ENCODE results near the gene LRP1B. TPM values are rescaled to one million over a fixed set of nuclear protein-coding genes. Genes with fewer than 3 reads are reported as not detected.

Gene LRP1B
- total and polyA plus RNA-seq, 7 experiments from 2014 or later = 0.10 TPM; not detected in 6

DNA sequence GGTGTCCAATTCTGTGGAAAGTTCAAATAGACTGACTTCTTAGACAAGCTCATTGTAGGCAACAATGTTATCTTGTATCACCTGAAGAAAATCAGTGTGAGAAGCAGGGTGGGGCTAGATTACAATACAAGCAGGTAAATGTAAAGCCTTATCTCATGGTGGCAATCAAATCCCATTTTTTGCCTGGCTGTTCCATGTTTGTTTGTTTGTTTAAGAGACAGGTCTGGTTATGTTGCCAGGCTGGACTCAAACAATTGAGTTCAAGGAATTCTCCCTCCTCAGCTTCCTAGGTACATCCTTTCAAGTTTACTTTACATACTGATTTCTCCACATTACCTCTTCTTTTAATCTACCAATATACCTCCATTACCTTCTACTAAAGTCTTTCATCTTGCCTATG lies 464.6 kb downstream of the LRP1B start:
- Mint-ChIP-seq H3K27me3 (no peaks in the 10 kb centered on the region), H3K4me1 (no peaks in the 10 kb centered on the region), H3K36me3 (no peaks in the 10 kb centered on the region), H3K9me3 (peaks cover 2 to 29% (median 9%) of the 10 kb centered on the region in 11 donors), H3K27ac (no peak overlapping the region), H3K4me3 (no peak overlapping the region)
- Histone ChIP-seq H3K27me3 (ENCODE audit: control insufficient read depth in 2 of 2, insufficient read depth in 2 of 2, low read length in 2 of 2) (no peaks in the 10 kb centered on the region), H3K4me1 (ENCODE audit: control insufficient read depth in 2 of 2, insufficient read depth in 2 of 2, low read length in 2 of 2) (no peaks in the 10 kb centered on the region), H3K9me3 (ENCODE audit: control insufficient read depth in 2 of 3, low read length in 3 of 3) (peaks cover 0 to 5% (median 0%) of the 10 kb centered on the region in 3 experiments), H3K27ac (ENCODE audit: low read depth, low read length) (no peak overlapping the region), H3K36me3 (ENCODE audit: control insufficient read depth in 2 of 3, insufficient read depth in 3 of 3, low read length in 3 of 3) (no peaks in the 10 kb centered on the region), H3K4me3 (ENCODE audit: low read length) (no peak overlapping the region)
- ATAC-seq (no peak), DNase-seq (no peak)
- ChIA-PET CTCF (interaction anchor here (0.6 kb wide), 1 partner anchor 18 kb away, joined by 3 read pairs; no protein-coding TSS in a partner anchor), POLR2A (no interaction called here)
- intact Hi-C loops (cut with micrococcal nuclease) = no loop called here

- intact Hi-C loops (cut with micrococcal nuclease) = no loop called here
- CTCF ChIA-PET = no interaction called here
- POLR2A ChIA-PET = no interaction called here
These were observed 470.6 kb downstream of the LRP1B start for GRCh38 chr2:141660232-141660631.

GRCh38 chr2:141654311-141654710 lies 476.5 kb downstream of the LRP1B start:
- no peak for ATAC-seq
- Histone ChIP-seq H3K27ac (ENCODE audit: low read depth, low read length) (no peak overlapping the region), H3K4me3 (ENCODE audit: low read length) (no peak overlapping the region), H3K36me3 (ENCODE audit: control insufficient read depth in 2 of 3, insufficient read depth in 3 of 3, low read length in 3 of 3) (no peaks in the 10 kb centered on the region), H3K4me1 (ENCODE audit: control insufficient read depth in 2 of 2, insufficient read depth in 2 of 2, low read length in 2 of 2) (no peaks in the 10 kb centered on the region), H3K9me3 (ENCODE audit: control insufficient read depth in 2 of 3, low read length in 3 of 3) (no peaks in the 10 kb centered on the region), H3K27me3 (ENCODE audit: control insufficient read depth in 2 of 2, insufficient read depth in 2 of 2, low read length in 2 of 2) (no peaks in the 10 kb centered on the region)
- ChIA-PET CTCF (no interaction called here), POLR2A (no interaction called here)
- DNase-seq = no peak
- H3K27me3 Mint-ChIP-seq = no peaks in the 10 kb centered on the region
- H3K4me1 Mint-ChIP-seq = no peaks in the 10 kb centered on the region
- H3K9me3 Mint-ChIP-seq = peaks cover 0 to 13% (median 2%) of the 10 kb centered on the region in 11 donors
- intact Hi-C loops (cut with micrococcal nuclease) = no loop called here
- H3K27ac Mint-ChIP-seq = no peak overlapping the region
- H3K4me3 Mint-ChIP-seq = no peak overlapping the region
- no peaks in the 10 kb centered on the region for H3K36me3 Mint-ChIP-seq

More at GRCh38 chr2:141660232-141660631, 470.6 kb downstream of the LRP1B start:
- Histone ChIP-seq H3K27me3 (ENCODE audit: control insufficient read depth in 2 of 2, insufficient read depth in 2 of 2, low read length in 2 of 2) (no peaks in the 10 kb centered on the region), H3K9me3 (ENCODE audit: control insufficient read depth in 2 of 3, low read length in 3 of 3) (no peaks in the 10 kb centered on the region), H3K4me3 (ENCODE audit: low read length) (no peak overlapping the region), H3K36me3 (ENCODE audit: control insufficient read depth in 2 of 3, insufficient read depth in 3 of 3, low read length in 3 of 3) (no peaks in the 10 kb centered on the region), H3K27ac (ENCODE audit: low read depth, low read length) (no peak overlapping the region), H3K4me1 (ENCODE audit: control insufficient read depth in 2 of 2, insufficient read depth in 2 of 2, low read length in 2 of 2) (no peaks in the 10 kb centered on the region)
- ATAC-seq (no peak), DNase-seq (no peak)
- Mint-ChIP-seq H3K36me3 (no peaks in the 10 kb centered on the region), H3K27me3 (no peaks in the 10 kb centered on the region), H3K4me3 (no peak overlapping the region), H3K27ac (no peak overlapping the region), H3K4me1 (no peaks in the 10 kb centered on the region), H3K9me3 (peaks cover 4 to 33% (median 13%) of the 10 kb centered on the region in 11 donors)

GRCh38 chr2:141653184-141653583 lies 477.6 kb downstream of the LRP1B start:
- H3K36me3 ChIP-seq (ENCODE audit: control insufficient read depth in 2 of 3, insufficient read depth in 3 of 3, low read length in 3 of 3) = no peaks in the 10 kb centered on the region
- no peaks in the 10 kb centered on the region for H3K9me3 ChIP-seq (ENCODE audit: control insufficient read depth in 2 of 3, low read length in 3 of 3)
- H3K4me3 ChIP-seq (ENCODE audit: low read length) = no peak overlapping the region
- ChIA-PET POLR2A (no interaction called here), CTCF (no interaction called here)
- H3K27ac ChIP-seq (ENCODE audit: low read depth, low read length) = no peak overlapping the region
- no peak overlapping the region for H3K27ac Mint-ChIP-seq
- H3K9me3 Mint-ChIP-seq = peaks cover 0 to 13% (median 4%) of the 10 kb centered on the region in 11 donors
- no peaks in the 10 kb centered on the region for H3K4me1 Mint-ChIP-seq
- H3K27me3 Mint-ChIP-seq = no peaks in the 10 kb centered on the region
- intact Hi-C loops (cut with micrococcal nuclease) = no loop called here
- H3K4me3 Mint-ChIP-seq = no peak overlapping the region
- DNase-seq = no peak
- H3K36me3 Mint-ChIP-seq = no peaks in the 10 kb centered on the region
- ATAC-seq = no peak
- no peaks in the 10 kb centered on the region for H3K4me1 ChIP-seq (ENCODE audit: control insufficient read depth in 2 of 2, insufficient read depth in 2 of 2, low read length in 2 of 2)
- no peaks in the 10 kb centered on the region for H3K27me3 ChIP-seq (ENCODE audit: control insufficient read depth in 2 of 2, insufficient read depth in 2 of 2, low read length in 2 of 2)

DNA sequence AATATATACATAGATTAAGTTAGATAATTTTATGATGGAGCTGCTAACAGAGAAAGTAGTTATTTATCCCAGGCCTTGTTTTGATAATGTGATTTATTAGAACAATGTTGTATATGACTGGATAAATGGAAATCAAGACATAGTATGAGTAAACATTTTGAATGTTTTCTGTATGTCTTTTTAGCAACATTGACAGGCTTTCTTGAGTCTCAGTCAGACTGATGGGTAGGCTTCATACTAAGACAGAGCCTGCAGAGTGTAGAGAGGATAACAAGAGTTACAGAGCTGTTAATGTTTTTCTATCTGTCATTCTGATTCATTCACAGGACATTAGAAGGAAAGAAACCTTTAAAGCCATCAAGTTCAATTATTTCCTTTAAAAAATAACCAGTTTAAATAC lies 478.5 kb downstream of the LRP1B start:
- H3K9me3 ChIP-seq (ENCODE audit: control insufficient read depth in 2 of 3, low read length in 3 of 3) = no peaks in the 10 kb centered on the region
- no peaks in the 10 kb centered on the region for H3K36me3 ChIP-seq (ENCODE audit: control insufficient read depth in 2 of 3, insufficient read depth in 3 of 3, low read length in 3 of 3)
- no peaks in the 10 kb centered on the region for H3K36me3 Mint-ChIP-seq
- no peaks in the 10 kb centered on the region for H3K27me3 ChIP-seq (ENCODE audit: control insufficient read depth in 2 of 2, insufficient read depth in 2 of 2, low read length in 2 of 2)
- DNase-seq = no peak
- POLR2A ChIA-PET = no interaction called here
- H3K27ac ChIP-seq (ENCODE audit: low read depth, low read length) = no peak overlapping the region
- no peak overlapping the region for H3K27ac Mint-ChIP-seq
- intact Hi-C loops (cut with micrococcal nuclease) = no loop called here
- no peak overlapping the region for H3K4me3 ChIP-seq (ENCODE audit: low read length)
- no peak for ATAC-seq
- H3K4me3 Mint-ChIP-seq = no peak overlapping the region
- peaks cover 0 to 10% (median 2%) of the 10 kb centered on the region in 11 donors for H3K9me3 Mint-ChIP-seq
- H3K4me1 ChIP-seq (ENCODE audit: control insufficient read depth in 2 of 2, insufficient read depth in 2 of 2, low read length in 2 of 2) = no peaks in the 10 kb centered on the region
- CTCF ChIA-PET = no interaction called here
- H3K27me3 Mint-ChIP-seq = no peaks in the 10 kb centered on the region
- H3K4me1 Mint-ChIP-seq = no peaks in the 10 kb centered on the region

- H3K9me3 Mint-ChIP-seq = peaks cover 2 to 24% (median 4%) of the 10 kb centered on the region in 11 donors
- H3K27me3 Mint-ChIP-seq = no peaks in the 10 kb centered on the region
- intact Hi-C loops (cut with micrococcal nuclease) = no loop called here
- H3K4me1 ChIP-seq (ENCODE audit: control insufficient read depth in 2 of 2, insufficient read depth in 2 of 2, low read length in 2 of 2) = no peaks in the 10 kb centered on the region
- no peaks in the 10 kb centered on the region for H3K36me3 ChIP-seq (ENCODE audit: control insufficient read depth in 2 of 3, insufficient read depth in 3 of 3, low read length in 3 of 3)
- DNase-seq (no peak), ATAC-seq (no peak)
- no peak overlapping the region for H3K4me3 Mint-ChIP-seq
- H3K27me3 ChIP-seq (ENCODE audit: control insufficient read depth in 2 of 2, insufficient read depth in 2 of 2, low read length in 2 of 2) = no peaks in the 10 kb centered on the region
- H3K4me1 Mint-ChIP-seq = no peaks in the 10 kb centered on the region
- POLR2A ChIA-PET = no interaction called here
- H3K36me3 Mint-ChIP-seq = no peaks in the 10 kb centered on the region
- H3K27ac Mint-ChIP-seq = no peak overlapping the region
- CTCF ChIA-PET = no interaction called here
- no peaks in the 10 kb centered on the region for H3K9me3 ChIP-seq (ENCODE audit: control insufficient read depth in 2 of 3, low read length in 3 of 3)
- no peak overlapping the region for H3K4me3 ChIP-seq (ENCODE audit: low read length)
- H3K27ac ChIP-seq (ENCODE audit: low read depth, low read length) = no peak overlapping the region
These were observed 483.5 kb downstream of the LRP1B start for GRCh38 chr2:141647353-141647752.

DNA sequence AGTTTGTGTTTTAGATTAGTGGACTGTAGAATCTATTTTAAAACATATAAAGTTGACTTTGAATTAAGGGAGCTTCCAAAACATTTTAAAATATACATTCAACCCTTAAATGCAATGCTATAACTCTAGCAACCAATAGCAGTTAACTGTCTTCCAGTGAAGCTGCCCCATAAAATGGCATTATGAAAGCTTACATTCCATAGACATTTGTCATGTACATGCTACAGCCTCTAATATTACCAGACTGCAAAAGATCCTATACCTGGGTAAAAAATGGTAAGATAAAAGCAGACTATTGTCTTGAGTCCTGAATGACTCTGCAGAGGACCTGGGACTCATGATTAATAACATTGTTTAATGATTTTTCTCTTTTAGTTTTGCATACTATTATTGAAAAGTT lies 489.4 kb downstream of the LRP1B start:
- no peaks in the 10 kb centered on the region for H3K4me1 Mint-ChIP-seq
- H3K27ac Mint-ChIP-seq = no peak overlapping the region
- intact Hi-C loops (cut with micrococcal nuclease) = no loop called here
- ChIA-PET CTCF (no interaction called here), POLR2A (no interaction called here)
- no peaks in the 10 kb centered on the region for H3K27me3 Mint-ChIP-seq
- Histone ChIP-seq H3K4me1 (ENCODE audit: control insufficient read depth in 2 of 2, insufficient read depth in 2 of 2, low read length in 2 of 2) (no peaks in the 10 kb centered on the region), H3K36me3 (ENCODE audit: control insufficient read depth in 2 of 3, insufficient read depth in 3 of 3, low read length in 3 of 3) (no peaks in the 10 kb centered on the region), H3K27ac (ENCODE audit: low read depth, low read length) (no peak overlapping the region), H3K9me3 (ENCODE audit: control insufficient read depth in 2 of 3, low read length in 3 of 3) (no peaks in the 10 kb centered on the region), H3K27me3 (ENCODE audit: control insufficient read depth in 2 of 2, insufficient read depth in 2 of 2, low read length in 2 of 2) (no peaks in the 10 kb centered on the region), H3K4me3 (ENCODE audit: low read length) (no peak overlapping the region)
- ATAC-seq = no peak
- H3K36me3 Mint-ChIP-seq = no peaks in the 10 kb centered on the region
- no peak overlapping the region for H3K4me3 Mint-ChIP-seq
- peaks cover 0 to 33% (median 3%) of the 10 kb centered on the region in 11 donors for H3K9me3 Mint-ChIP-seq
- DNase-seq = no peak

Measured in naive thymus-derived CD4-positive, alpha-beta T cell (primary cell).